GM13977 (cell line): ENCODE results near the gene UBAP1L.

Source experiments
- DNase-seq: peaks from one replicate; pipeline ENCODE4 v3.0.0; 2012; ENCODE audit warnings: low spot score
- in situ Hi-C: fragments of 300-500 bp; cut with MboI; formaldehyde crosslinking; loops from one replicate; pipeline ENCODE4 v1.12.0; 2022; ENCODE audit warnings: low sequenced_read_pairs, low pct_unique_long_range_greater_than_20kb, mixed read lengths, inconsistent platforms; ENCODE audit not compliant: unreplicated experiment
- TF ChIP-seq, protein P1 (sequence below): IDR thresholded peaks from 2 replicates; pipeline ENCODE4 v1.5.1; 2012; ENCODE audit warnings: mild to moderate bottlenecking, control low read depth; ENCODE audit not compliant: insufficient read depth; ENCODE audit errors: extremely low read depth, missing control alignments

Gene UBAP1L

DNA sequence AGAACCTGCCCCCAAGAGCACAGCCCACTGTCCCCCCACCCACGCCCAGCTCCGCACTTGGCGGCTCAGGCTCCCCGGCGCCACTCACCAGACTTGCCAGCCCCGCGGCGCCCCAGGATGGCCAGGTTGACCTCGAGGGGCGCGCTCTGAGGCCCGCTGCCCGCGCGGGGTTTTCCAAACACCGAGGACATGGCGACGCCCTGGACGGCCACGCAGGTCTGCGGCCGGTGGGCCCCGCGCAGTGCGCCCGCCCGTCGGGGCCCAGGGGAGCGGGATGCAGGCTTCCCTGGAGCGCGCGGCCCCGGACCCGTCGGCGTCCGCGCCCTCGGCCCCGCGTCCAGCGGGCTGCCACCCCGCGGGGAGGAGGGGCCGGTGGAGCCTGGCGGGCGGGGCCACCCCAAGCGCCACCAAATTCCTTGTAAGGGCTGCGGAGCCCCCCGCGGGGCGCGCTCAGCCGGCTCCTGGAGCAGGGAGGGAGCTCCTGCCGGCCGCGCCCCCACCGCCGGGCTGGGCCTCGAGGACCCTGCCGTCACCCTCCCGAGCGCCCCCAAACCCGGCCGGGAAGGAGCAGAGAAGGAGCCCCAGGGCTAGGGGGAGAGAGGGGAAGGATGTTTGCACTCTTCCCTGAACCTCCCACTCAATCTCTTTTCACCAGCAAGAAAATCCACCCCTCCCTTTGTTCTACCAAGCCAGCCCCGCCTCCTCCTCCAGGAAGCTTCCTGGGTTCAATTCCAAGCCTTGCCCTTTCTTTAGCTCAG, 47.2 kb downstream of the UBAP1L start, which contains the start of gene RASL12:
Gene RASL12 (minus strand): TSS at position 347 of the 758 bp plus-strand sequence. CDS start 156 bp downstream, at position 191.
- TF ChIP-seq, protein P1, sequence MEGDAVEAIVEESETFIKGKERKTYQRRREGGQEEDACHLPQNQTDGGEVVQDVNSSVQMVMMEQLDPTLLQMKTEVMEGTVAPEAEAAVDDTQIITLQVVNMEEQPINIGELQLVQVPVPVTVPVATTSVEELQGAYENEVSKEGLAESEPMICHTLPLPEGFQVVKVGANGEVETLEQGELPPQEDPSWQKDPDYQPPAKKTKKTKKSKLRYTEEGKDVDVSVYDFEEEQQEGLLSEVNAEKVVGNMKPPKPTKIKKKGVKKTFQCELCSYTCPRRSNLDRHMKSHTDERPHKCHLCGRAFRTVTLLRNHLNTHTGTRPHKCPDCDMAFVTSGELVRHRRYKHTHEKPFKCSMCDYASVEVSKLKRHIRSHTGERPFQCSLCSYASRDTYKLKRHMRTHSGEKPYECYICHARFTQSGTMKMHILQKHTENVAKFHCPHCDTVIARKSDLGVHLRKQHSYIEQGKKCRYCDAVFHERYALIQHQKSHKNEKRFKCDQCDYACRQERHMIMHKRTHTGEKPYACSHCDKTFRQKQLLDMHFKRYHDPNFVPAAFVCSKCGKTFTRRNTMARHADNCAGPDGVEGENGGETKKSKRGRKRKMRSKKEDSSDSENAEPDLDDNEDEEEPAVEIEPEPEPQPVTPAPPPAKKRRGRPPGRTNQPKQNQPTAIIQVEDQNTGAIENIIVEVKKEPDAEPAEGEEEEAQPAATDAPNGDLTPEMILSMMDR = no peak
- in situ Hi-C loops = loop anchor here (25.0 kb wide), 1 partner anchor 219 kb away; the partner anchor contains the start of genes PARP16 and RNU5A-1
- DNase-seq = no peak

DNA sequence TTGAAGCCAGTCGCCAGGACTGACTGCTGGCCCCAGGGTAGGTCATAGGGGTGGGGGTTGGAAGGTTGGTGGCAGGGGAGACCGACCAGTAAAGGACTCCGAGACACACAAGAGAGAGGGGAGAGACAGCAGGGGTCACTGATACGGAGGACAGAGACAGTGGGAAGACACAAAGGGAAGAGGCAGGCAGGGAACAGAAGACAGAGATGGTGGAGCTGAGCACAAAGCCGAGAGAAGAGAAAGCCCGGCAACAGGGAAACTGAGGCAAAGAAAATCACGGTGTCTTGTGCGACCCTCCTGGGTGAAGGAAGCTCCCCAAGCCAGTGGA, 47.7 kb downstream of the UBAP1L start:
- in situ Hi-C loops = loop anchor here (25.0 kb wide), 1 partner anchor 220 kb away; the partner anchor contains the start of genes PARP16 and RNU5A-1
- DNase-seq = no peak
- TF ChIP-seq, protein P1 = no peak

DNA sequence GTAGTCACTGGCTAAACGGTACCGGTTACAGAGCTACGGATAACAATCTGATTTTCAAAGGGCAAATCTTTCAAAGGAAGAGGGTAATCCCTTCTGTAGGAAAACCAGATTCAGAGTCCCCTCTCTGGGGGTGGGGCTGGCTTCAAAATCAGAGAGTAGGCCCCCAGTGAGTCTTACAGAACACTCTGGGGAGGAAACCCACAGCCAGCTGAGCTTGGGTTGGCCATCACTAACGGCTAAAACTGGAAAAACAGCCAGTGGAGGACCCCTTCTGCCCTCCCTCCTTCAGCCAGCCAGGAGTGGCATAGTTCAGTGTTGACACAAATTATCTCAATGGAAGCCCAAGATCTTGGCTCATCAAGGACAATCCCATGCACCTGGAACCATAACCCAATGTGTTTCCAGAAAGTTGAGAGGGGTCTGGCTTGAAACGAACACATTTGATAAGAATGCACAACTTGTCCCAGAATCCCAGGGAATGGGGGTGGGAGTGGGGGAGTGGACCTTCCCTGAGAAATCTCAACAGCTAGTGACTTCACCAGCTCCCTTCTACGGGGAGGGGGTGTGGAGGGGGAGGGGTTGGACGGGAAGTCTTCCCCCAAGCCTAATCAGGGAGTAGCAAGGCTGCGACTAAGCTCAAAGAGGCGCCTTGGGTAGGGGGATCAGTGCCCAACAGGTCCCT, 48.2 kb downstream of the UBAP1L start:
- in situ Hi-C loops = loop anchor here (25.0 kb wide), 1 partner anchor 221 kb away; the partner anchor contains the start of genes PARP16 and RNU5A-1
- TF ChIP-seq, protein P1 = no peak
- DNase-seq = no peak

- DNase-seq = no peak
- in situ Hi-C loops = loop anchor here (25.0 kb wide), 1 partner anchor 221 kb away; the partner anchor contains the start of genes PARP16 and RNU5A-1
- TF ChIP-seq, protein P1 = no peak
Measured at GRCh38 chr15:65066001-65066634, 48.9 kb downstream of the UBAP1L start.

GRCh38 chr15:65062726-65063125, 52.3 kb downstream of the UBAP1L start:
- TF ChIP-seq, protein P1 = no peak
- no peak for DNase-seq
- in situ Hi-C loops = loop anchor here (25.0 kb wide), 1 partner anchor 225 kb away; the partner anchor contains the start of genes PARP16 and RNU5A-1

- DNase-seq = no peak
- TF ChIP-seq, protein P1 = no peak
- in situ Hi-C loops = loop anchor here (25.0 kb wide), 1 partner anchor 225 kb away; the partner anchor contains the start of genes PARP16 and RNU5A-1
Measured at GRCh38 chr15:65062061-65062460, 52.9 kb downstream of the UBAP1L start.
